ENCODE results near the gene B4GALT6.

Gene B4GALT6

DNA sequence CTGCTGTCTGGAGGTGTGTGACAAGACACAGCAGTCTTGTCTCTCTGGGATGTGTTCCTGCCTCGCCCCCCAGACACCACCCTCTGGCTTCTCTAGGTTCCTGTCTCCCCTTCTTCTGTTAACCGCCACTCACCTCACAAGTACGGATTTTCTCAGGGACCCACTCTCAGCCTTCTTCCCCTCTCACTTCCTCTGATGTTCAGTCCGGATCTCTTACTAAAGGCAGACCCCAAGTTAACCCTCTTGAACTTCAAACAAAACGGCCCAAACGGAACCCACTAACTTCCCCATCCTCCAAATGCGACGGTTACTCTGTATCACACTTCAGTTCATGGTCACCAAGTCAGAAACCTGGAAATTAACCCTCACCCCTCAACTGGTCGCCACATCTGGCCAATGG is 32.0 kb downstream of the B4GALT6 start:
- Histone ChIP-seq H3K4me3 (ENCODE audit: low read depth, low read length) (no peak overlapping the region), H3K27ac (no peak overlapping the region), H3K27me3 (ENCODE audit: insufficient read depth, low read depth, severe bottlenecking) (no peaks in the 10 kb centered on the region), H3K36me3 (no peaks in the 10 kb centered on the region), H3K9me3 (ENCODE audit: severe bottlenecking) (no peaks in the 10 kb centered on the region)
- no peak for TF ChIP-seq CTCF (IDR thresholded peaks at IDR 0.05; ENCODE audit: low read depth, low read length)
- DNase-seq = no peak

DNA sequence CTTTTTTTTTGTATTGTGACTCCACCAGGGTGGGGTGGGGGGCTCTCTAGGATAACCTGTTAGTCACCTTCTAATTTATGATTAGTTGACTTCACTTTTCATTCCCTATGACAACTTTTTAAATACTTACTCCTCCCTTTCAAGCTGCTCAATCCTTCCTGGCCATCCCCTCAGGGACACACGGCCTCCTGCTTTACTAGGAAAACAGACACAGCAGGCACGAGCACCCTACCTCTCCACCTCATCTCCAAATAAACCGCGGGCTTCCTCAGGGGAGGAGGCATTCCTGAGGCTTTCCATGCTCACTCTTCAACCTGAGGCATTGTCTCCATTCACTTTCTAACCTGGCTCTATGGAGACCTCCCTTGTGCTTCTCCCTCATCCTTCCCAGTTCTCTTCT is 33.0 kb downstream of the B4GALT6 start:
- H3K4me3 ChIP-seq (ENCODE audit: low read depth, low read length) = no peak overlapping the region
- no peak overlapping the region for H3K27ac ChIP-seq
- no peaks in the 10 kb centered on the region for H3K27me3 ChIP-seq (ENCODE audit: insufficient read depth, low read depth, severe bottlenecking)
- no peaks in the 10 kb centered on the region for H3K9me3 ChIP-seq (ENCODE audit: severe bottlenecking)
- DNase-seq = no peak
- TF ChIP-seq CTCF (IDR thresholded peaks at IDR 0.05; ENCODE audit: low read depth, low read length) = no peak
- no peaks in the 10 kb centered on the region for H3K36me3 ChIP-seq

DNA sequence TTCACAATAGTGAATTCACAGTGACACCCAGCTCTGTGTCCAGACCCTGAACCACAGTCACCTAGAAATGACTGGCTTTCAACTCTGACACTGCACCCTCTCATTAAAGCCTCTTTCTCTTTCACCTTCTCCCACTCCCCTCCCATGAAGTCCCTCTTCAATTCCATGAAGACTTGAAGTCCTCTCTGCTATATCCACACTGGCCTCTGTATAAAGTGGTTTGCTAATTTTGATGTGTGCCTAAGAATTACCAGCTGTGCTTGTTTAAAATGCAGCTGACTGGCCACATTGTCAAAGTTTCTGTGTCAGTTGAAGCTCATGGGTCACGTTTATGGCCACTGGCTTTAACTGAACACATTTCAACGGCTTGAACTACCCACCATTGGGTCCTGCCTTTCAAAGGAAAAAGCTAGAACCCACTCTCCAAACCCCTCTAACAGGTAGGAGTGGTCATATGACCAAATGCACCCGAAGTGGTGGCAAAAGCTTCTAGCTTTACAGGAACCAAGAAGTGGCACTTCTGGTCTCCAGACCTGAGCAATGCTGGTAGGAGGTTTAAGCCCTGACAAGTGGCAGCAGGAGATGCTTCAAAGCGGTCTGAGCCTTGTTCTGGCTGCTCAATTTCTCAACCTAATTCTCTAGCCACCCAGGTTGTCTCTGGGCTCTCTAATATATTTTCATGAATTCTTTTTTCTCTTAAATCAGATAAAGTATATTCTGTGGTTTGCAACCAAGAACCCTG is 34.2 kb downstream of the B4GALT6 start:
- no peaks in the 10 kb centered on the region for H3K9me3 ChIP-seq (ENCODE audit: severe bottlenecking)
- no peak for TF ChIP-seq CTCF (IDR thresholded peaks at IDR 0.05; ENCODE audit: low read depth, low read length)
- H3K27me3 ChIP-seq (ENCODE audit: insufficient read depth, low read depth, severe bottlenecking) = no peaks in the 10 kb centered on the region
- DNase-seq = no peak
- no peaks in the 10 kb centered on the region for H3K36me3 ChIP-seq
- H3K4me3 ChIP-seq (ENCODE audit: low read depth, low read length) = no peak overlapping the region
- H3K27ac ChIP-seq = no peak overlapping the region

DNA sequence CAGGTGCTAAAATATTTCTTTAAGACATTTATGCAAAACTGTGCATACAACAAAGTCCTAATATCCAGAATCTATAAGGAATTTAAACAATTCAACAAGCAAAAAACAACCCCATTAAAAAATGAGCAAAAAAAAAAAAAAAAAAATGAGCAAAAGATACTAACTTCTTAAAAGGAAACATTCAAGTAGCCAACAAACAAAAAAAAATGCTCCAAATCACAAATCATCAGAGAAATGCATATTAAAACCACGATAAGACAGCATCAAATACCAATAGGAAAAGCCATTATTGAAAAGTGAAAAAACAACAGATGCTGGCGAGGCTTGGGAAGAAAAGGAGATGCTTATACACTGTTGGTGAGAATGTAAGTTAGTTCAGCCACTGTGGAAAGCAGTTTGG is 34.9 kb downstream of the B4GALT6 start:
- no peak for TF ChIP-seq CTCF (IDR thresholded peaks at IDR 0.05; ENCODE audit: low read depth, low read length)
- H3K36me3 ChIP-seq = no peaks in the 10 kb centered on the region
- no peaks in the 10 kb centered on the region for H3K9me3 ChIP-seq (ENCODE audit: severe bottlenecking)
- no peak overlapping the region for H3K27ac ChIP-seq
- no peak for DNase-seq
- no peaks in the 10 kb centered on the region for H3K27me3 ChIP-seq (ENCODE audit: insufficient read depth, low read depth, severe bottlenecking)
- no peak overlapping the region for H3K4me3 ChIP-seq (ENCODE audit: low read depth, low read length)

DNA sequence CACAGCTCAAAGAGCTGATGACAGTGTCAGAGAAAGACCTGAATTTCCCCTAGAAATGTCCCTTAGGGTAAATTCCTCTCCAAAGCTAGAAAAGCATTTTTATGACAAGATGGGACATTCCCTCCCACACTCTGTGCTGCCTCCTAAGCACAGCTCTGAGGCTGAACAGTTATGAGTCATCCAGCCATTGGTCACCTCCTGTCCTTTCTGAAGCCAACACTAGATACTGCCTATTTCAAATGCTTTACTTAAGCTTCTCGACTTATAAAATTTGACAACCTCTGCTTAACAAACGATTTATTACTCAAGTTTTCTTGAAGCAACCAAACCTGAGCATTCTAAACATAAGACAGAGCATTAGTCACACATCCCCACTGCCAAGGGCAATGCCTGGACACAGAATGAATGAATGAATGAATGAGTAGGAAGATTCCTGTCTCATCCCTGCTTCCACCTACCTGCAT is 35.4 kb downstream of the B4GALT6 start:
- no peaks in the 10 kb centered on the region for H3K36me3 ChIP-seq
- H3K27me3 ChIP-seq (ENCODE audit: insufficient read depth, low read depth, severe bottlenecking) = no peaks in the 10 kb centered on the region
- H3K27ac ChIP-seq = no peak overlapping the region
- no peak overlapping the region for H3K4me3 ChIP-seq (ENCODE audit: low read depth, low read length)
- DNase-seq = no peak
- TF ChIP-seq CTCF (IDR thresholded peaks at IDR 0.05; ENCODE audit: low read depth, low read length) = no peak
- no peaks in the 10 kb centered on the region for H3K9me3 ChIP-seq (ENCODE audit: severe bottlenecking)

GRCh38 chr18:31648458-31648857 is 35.9 kb downstream of the B4GALT6 start:
- Histone ChIP-seq H3K36me3 (no peaks in the 10 kb centered on the region), H3K27ac (no peak overlapping the region), H3K4me3 (ENCODE audit: low read depth, low read length) (no peak overlapping the region), H3K27me3 (ENCODE audit: insufficient read depth, low read depth, severe bottlenecking) (no peaks in the 10 kb centered on the region), H3K9me3 (ENCODE audit: severe bottlenecking) (no peaks in the 10 kb centered on the region)
- no peak for DNase-seq
- no peak for TF ChIP-seq CTCF (IDR thresholded peaks at IDR 0.05; ENCODE audit: low read depth, low read length)
